GM19035 (cell line): ENCODE measurements around the gene PTBP1.
"Not testable (repeated sequence)": the region's sequence is repeated elsewhere in the genome, so short reads cannot be mapped to it uniquely, and the experiment has no call there.

Source experiments
- ATAC-seq: cut with Tn5 transposase; IDR thresholded peaks from one replicate; pipeline ENCODE4 v1.9.1; 2021; ENCODE audit not compliant: unreplicated experiment

Gene PTBP1

GRCh38 chr19:807627-808422 lies 10.6 kb downstream of the PTBP1 start:
- no peak for ATAC-seq

- ATAC-seq: no peak
Measured at GRCh38 chr19:808423-808775, 11.1 kb downstream of the PTBP1 start.

GRCh38 chr19:810077-810855 lies 13.0 kb downstream of the PTBP1 start:
- no peak for ATAC-seq

DNA sequence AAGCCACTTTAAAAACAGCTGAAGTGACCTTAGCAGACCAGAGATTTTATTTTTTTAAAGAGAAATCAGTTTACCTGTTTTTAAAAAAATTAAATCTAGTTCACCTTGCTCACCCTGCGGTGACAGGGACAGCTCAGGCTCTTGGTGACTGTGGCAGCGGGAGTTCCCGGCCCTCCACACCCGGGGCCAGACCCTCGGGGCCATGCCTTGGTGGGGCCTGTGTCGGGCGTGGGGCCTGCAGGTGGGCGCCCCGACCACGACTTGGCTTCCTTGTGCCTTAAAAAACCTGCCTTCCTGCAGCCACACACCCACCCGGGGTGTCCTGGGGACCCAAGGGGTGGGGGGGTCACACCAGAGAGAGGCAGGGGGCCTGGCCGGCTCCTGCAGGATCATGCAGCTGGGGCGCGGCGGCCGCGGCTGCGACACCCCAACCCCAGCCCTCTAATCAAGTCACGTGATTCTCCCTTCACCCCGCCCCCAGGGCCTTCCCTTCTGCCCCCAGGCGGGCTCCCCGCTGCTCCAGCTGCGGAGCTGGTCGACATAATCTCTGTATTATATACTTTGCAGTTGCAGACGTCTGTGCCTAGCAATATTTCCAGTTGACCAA lies 13.7 kb downstream of the PTBP1 start:
- ATAC-seq: no peak

DNA sequence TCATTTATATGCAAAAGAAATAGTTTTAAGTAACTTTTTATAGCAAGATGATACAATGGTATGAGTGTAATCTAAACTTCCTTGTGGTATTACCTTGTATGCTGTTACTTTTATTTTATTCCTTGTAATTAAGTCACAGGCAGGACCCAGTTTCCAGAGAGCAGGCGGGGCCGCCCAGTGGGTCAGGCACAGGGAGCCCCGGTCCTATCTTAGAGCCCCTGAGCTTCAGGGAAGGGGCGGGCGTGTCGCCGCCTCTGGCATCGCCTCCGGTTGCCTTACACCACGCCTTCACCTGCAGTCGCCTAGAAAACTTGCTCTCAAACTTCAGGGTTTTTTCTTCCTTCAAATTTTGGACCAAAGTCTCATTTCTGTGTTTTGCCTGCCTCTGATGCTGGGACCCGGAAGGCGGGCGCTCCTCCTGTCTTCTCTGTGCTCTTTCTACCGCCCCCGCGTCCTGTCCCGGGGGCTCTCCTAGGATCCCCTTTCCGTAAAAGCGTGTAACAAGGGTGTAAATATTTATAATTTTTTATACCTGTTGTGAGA lies 14.3 kb downstream of the PTBP1 start:
- ATAC-seq: no peak

- no peak for ATAC-seq
Measured at GRCh38 chr19:812049-812746, 14.9 kb downstream of the PTBP1 start.

DNA sequence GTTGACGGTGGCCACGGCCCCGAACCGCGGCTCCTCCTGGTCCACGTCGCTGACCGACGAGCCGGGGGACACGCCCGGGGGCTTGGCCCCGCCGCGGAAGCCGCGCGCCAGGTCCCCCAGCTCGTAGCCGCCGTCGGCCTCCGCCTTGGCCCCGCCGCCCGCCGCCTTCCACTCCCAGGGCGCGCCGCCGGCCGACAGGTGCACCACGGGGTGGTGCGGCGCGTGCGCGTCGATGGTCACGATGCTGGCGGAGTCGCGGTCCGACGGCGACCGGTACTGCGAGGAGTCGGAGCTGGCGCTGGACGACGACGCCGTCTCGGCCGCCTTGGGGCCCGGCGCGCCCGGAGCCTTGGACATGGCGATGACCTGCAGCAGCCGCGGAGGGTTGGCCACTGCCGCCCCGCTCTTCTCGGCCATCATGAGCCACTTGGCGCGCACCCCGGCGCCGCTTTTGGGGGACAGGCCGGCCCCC lies 15.5 kb downstream of the PTBP1 start:
- no peak for ATAC-seq

DNA sequence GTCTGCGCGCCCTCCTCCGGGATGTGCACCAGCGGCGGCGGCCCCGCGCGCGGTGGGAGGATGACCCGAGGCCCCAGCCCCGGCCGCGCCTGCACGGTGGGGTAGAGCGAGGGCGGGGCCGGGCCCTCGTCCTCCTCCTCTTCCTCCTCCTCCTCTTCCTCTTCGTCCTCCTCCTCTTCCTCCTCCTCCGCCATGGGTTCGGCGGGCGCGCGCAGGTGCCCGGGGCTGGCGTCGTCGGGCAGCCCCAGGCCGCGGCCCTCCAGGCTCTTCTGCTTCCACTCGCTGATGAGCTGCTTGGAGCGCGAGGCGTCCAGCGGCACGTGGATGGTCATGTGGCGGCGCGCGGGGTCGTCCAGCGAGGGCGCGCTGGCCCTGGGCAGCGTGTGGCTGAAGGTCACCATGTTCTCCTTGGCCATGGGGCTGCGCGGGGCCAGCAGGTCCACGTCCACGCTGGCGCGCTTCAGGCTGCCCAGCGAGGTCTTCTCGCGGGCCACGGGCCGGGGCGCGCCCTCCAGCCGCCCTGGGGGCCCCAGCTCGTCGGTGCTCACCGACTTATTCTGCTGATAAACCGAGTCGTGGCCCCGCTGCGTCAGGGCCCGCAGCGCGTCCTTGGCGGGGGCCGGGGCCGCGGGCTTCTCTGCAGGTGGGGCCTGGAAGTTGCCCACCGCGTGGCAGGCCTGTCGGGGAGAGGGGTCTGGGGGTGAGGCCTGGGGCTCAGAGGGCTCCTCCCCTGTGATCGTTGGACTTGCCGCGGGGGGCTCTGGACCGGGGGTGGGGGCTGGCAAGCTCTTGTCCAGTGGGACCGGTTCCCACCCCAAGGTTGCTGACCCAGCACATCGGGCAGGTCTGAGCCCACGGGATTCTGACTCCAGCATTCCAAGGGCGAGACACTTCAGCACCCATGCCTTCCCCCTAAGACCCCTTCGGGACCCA lies 16.2 kb downstream of the PTBP1 start:
- ATAC-seq: no peak

- ATAC-seq: no peak
Measured at GRCh38 chr19:814152-815078, 17.2 kb downstream of the PTBP1 start.

GRCh38 chr19:815079-815774 lies 18.0 kb downstream of the PTBP1 start:
- ATAC-seq: no peak

DNA sequence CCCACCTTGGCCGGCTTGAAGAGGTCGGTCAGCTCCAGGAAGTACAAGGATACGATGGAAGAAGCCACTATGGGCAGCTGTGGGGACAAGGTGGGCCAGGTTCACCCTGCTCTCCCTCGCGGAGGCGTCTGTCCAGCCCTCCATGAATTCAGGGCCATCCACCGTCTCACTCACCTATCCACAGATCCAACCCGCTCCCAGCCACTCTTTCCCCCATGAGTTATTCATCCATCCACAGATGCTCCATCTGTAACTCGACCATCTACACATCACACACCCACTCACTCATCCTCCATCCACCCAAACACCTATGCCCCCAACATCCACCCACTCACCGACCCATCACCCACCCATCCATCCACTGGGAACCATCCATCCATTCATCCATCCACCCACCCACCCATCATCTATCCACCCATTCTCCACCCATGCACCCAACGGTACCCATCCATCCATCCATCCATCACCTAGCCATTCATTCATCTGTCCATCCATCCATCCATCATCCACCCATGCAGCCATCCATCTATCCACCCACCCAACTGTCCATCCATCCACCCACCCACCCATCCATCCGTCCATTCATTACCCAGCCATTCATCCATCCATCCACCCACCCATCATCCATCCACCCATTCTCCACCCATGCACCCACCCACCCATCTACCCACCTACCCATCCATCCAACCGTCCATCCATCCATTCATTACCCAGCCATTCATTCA lies 18.7 kb downstream of the PTBP1 start:
- ATAC-seq: no peak

- no peak for ATAC-seq
Measured at GRCh38 chr19:816500-816857, 19.2 kb downstream of the PTBP1 start.

- ATAC-seq: not testable (repeated sequence)
Measured at GRCh38 chr19:820212-820611, 23.0 kb downstream of the PTBP1 start.

DNA sequence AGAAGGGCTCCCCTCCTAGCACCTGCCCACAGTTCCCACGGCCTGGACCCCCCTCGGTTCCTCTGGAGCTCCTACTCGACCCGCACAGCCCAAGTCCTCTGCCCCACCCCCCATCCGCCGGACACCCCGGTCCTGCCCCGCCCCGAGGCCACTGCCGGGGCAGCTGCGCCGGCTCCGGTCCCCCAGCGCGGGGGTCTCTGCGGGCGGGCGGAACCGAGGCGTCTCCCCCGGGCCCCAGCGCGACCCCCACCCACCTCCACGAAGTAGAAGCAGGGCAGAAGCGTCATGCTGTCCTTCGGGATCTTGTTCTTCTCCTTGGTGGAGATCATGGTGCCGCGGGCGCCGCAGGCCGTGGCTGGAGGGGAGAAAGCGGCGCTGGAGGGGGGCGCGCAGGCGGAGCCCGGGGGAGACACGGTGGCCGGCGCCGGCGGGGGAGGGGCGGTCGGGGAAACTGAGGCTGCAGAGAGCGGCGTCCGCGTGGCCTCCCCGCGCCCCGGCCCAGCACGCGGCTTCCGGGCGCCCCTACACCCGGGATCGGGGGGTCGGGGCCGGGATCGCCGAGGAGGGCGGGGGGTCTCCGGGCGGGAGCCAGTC lies 24.1 kb downstream of the PTBP1 start:
- ATAC-seq: no peak

DNA sequence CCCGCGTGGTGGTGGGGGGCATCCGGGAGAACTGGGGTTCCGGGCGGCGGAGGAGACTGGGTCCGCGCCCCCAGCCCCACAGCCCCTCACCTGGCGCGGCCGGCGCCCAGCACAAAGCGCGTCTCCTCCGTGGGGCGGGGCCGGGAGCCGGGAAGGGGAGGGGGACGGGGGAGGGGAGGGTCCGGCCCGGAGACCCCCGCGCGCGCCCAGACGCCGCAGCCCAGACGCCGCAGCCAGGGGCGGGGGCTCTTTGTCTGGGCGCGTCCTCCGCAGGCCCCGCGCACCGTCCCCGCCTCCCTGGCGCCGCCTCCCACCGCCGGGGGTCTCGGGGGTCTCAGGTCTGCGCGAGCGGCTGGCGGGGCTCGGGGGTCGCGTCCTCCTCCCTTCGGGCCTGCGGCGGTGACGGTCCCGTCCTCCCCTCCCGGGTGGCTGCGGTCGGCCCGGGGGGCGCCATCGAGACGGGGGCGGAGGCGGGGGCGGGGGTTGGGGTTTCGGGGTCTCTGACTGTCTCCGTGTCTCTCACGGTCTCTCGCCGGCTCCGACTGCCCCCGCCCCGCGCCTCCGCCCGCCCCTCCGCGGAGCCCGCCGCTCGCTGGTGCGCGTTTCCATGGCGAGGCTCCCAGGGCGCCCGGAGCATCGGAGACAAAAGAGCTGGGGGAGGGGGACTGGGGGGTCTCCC lies 24.7 kb downstream of the PTBP1 start, which contains the start of gene PLPPR3:
TSS of gene PLPPR3 (minus strand) at position 131 of the 679 bp plus-strand sequence. CDS start 396 bp downstream, outside the sequence.
- no peak for ATAC-seq

- no peak for ATAC-seq
Measured at GRCh38 chr19:823565-824121, 26.4 kb downstream of the PTBP1 start.
